Stimulated activated naive CD8-positive, alpha-beta T cell treated with anti-CD3 and anti-CD28 coated beads, Interleukin-15, Interleukin-2, amounts not matched to agents 100 ng/mL and 50 ng/mL, for 24 hours (primary cell): Measurements from ENCODE around the gene H6PD.

Experiments
- H3K27ac Mint-ChIP-seq: one replicate; pipeline ENCODE4 v1.8.0; 2021; ENCODE audit warnings: mild to moderate bottlenecking, mixed read lengths
- H3K27me3 Mint-ChIP-seq: one replicate; pipeline ENCODE4 v1.8.0; 2021; ENCODE audit warnings: mixed read lengths
- H3K36me3 Mint-ChIP-seq: one replicate; pipeline ENCODE4 v1.8.0; 2021; ENCODE audit warnings: low read depth, mixed read lengths
- H3K4me1 Mint-ChIP-seq: one replicate; pipeline ENCODE4 v1.8.0; 2021; ENCODE audit warnings: low read depth, mixed read lengths
- H3K4me3 Mint-ChIP-seq: one replicate; pipeline ENCODE4 v1.8.0; 2021; ENCODE audit warnings: mild to moderate bottlenecking, mixed read lengths
- H3K9me3 Mint-ChIP-seq: one replicate; pipeline ENCODE4 v1.8.0; 2021; ENCODE audit warnings: mixed read lengths

H6PD gene

GRCh38 chr1:9265968-9266367 lies 31.4 kb downstream of the H6PD start:
- no peak overlapping the region for H3K27ac Mint-ChIP-seq
- H3K4me1 Mint-ChIP-seq: no peaks in the 10 kb centered on the region
- H3K27me3 Mint-ChIP-seq: no peaks in the 10 kb centered on the region
- H3K9me3 Mint-ChIP-seq: peaks cover under 1% of the 10 kb centered on the region
- no peak overlapping the region for H3K4me3 Mint-ChIP-seq
- H3K36me3 Mint-ChIP-seq: no peaks in the 10 kb centered on the region

GRCh38 chr1:9267352-9267686 lies 32.7 kb downstream of the H6PD start:
- Mint-ChIP-seq H3K36me3 (no peaks in the 10 kb centered on the region), H3K4me3 (no peak overlapping the region), H3K27ac (no peak overlapping the region), H3K9me3 (no peaks in the 10 kb centered on the region), H3K4me1 (no peaks in the 10 kb centered on the region), H3K27me3 (no peaks in the 10 kb centered on the region)

GRCh38 chr1:9267827-9268581 lies 33.4 kb downstream of the H6PD start:
- Mint-ChIP-seq H3K36me3 (no peaks in the 10 kb centered on the region), H3K27ac (no peak overlapping the region), H3K27me3 (no peaks in the 10 kb centered on the region)

GRCh38 chr1:9269078-9269501 lies 34.5 kb downstream of the H6PD start:
- Mint-ChIP-seq H3K4me1 (no peaks in the 10 kb centered on the region), H3K27me3 (no peaks in the 10 kb centered on the region), H3K4me3 (no peak overlapping the region), H3K36me3 (no peaks in the 10 kb centered on the region), H3K9me3 (no peaks in the 10 kb centered on the region), H3K27ac (no peak overlapping the region)

More at GRCh38 chr1:9267827-9268581, 33.4 kb downstream of the H6PD start:
- Mint-ChIP-seq H3K9me3 (no peaks in the 10 kb centered on the region), H3K4me1 (no peaks in the 10 kb centered on the region), H3K4me3 (no peak overlapping the region)

GRCh38 chr1:9269721-9270120 lies 35.1 kb downstream of the H6PD start:
- H3K27me3 Mint-ChIP-seq: no peaks in the 10 kb centered on the region
- H3K27ac Mint-ChIP-seq: no peak overlapping the region
- H3K4me3 Mint-ChIP-seq: no peak overlapping the region
- no peaks in the 10 kb centered on the region for H3K4me1 Mint-ChIP-seq
- H3K36me3 Mint-ChIP-seq: no peaks in the 10 kb centered on the region
- no peaks in the 10 kb centered on the region for H3K9me3 Mint-ChIP-seq

GRCh38 chr1:9270290-9270883 lies 35.8 kb downstream of the H6PD start:
- peaks cover 2% of the 10 kb centered on the region for H3K27me3 Mint-ChIP-seq
- no peak overlapping the region for H3K27ac Mint-ChIP-seq
- no peaks in the 10 kb centered on the region for H3K36me3 Mint-ChIP-seq
- no peak overlapping the region for H3K4me3 Mint-ChIP-seq
- H3K9me3 Mint-ChIP-seq: no peaks in the 10 kb centered on the region
- peaks cover 4% of the 10 kb centered on the region for H3K4me1 Mint-ChIP-seq

GRCh38 chr1:9271283-9271682 lies 36.7 kb downstream of the H6PD start:
- Mint-ChIP-seq H3K27ac (no peak overlapping the region), H3K36me3 (no peaks in the 10 kb centered on the region), H3K9me3 (no peaks in the 10 kb centered on the region), H3K4me1 (peaks cover 13% of the 10 kb centered on the region), H3K4me3 (no peak overlapping the region), H3K27me3 (peaks cover 4% of the 10 kb centered on the region)

- no peaks in the 10 kb centered on the region for H3K36me3 Mint-ChIP-seq
- H3K27me3 Mint-ChIP-seq: peaks cover 4% of the 10 kb centered on the region
- peaks cover 13% of the 10 kb centered on the region for H3K4me1 Mint-ChIP-seq
- H3K27ac Mint-ChIP-seq: no peak overlapping the region
- no peak overlapping the region for H3K4me3 Mint-ChIP-seq
- H3K9me3 Mint-ChIP-seq: no peaks in the 10 kb centered on the region
Observed at GRCh38 chr1:9271861-9272595, 37.5 kb downstream of the H6PD start.

GRCh38 chr1:9273177-9273576 lies 38.6 kb downstream of the H6PD start:
- Mint-ChIP-seq H3K9me3 (no peaks in the 10 kb centered on the region), H3K27me3 (peaks cover 4% of the 10 kb centered on the region), H3K4me3 (no peak overlapping the region), H3K4me1 (peaks cover 13% of the 10 kb centered on the region), H3K27ac (no peak overlapping the region), H3K36me3 (no peaks in the 10 kb centered on the region)

GRCh38 chr1:9275161-9275560 lies 40.6 kb downstream of the H6PD start:
- H3K4me3 Mint-ChIP-seq: no peak overlapping the region
- H3K9me3 Mint-ChIP-seq: no peaks in the 10 kb centered on the region
- H3K27me3 Mint-ChIP-seq: peaks cover 4% of the 10 kb centered on the region
- H3K36me3 Mint-ChIP-seq: no peaks in the 10 kb centered on the region
- H3K4me1 Mint-ChIP-seq: peaks cover 31% of the 10 kb centered on the region
- H3K27ac Mint-ChIP-seq: peak overlapping the region; percentile 18

GRCh38 chr1:9275567-9276034 lies 41.0 kb downstream of the H6PD start:
- Mint-ChIP-seq H3K27me3 (peaks cover 4% of the 10 kb centered on the region), H3K4me3 (no peak overlapping the region), H3K9me3 (no peaks in the 10 kb centered on the region), H3K4me1 (peaks cover 35% of the 10 kb centered on the region), H3K36me3 (no peaks in the 10 kb centered on the region), H3K27ac (peak overlapping the region; percentile 18)

GRCh38 chr1:9278116-9278515 lies 43.5 kb downstream of the H6PD start:
- no peak overlapping the region for H3K4me3 Mint-ChIP-seq
- peaks cover 50% of the 10 kb centered on the region for H3K4me1 Mint-ChIP-seq
- no peaks in the 10 kb centered on the region for H3K9me3 Mint-ChIP-seq

GRCh38 chr1:9278585-9279153 lies 44.1 kb downstream of the H6PD start:
- peaks cover 55% of the 10 kb centered on the region for H3K4me1 Mint-ChIP-seq
- no peaks in the 10 kb centered on the region for H3K9me3 Mint-ChIP-seq
- no peak overlapping the region for H3K4me3 Mint-ChIP-seq
- no peak overlapping the region for H3K27ac Mint-ChIP-seq
- H3K36me3 Mint-ChIP-seq: no peaks in the 10 kb centered on the region
- peaks cover 9% of the 10 kb centered on the region for H3K27me3 Mint-ChIP-seq

More at GRCh38 chr1:9278116-9278515, 43.5 kb downstream of the H6PD start:
- no peak overlapping the region for H3K27ac Mint-ChIP-seq
- peaks cover 9% of the 10 kb centered on the region for H3K27me3 Mint-ChIP-seq
- H3K36me3 Mint-ChIP-seq: no peaks in the 10 kb centered on the region

- H3K27me3 Mint-ChIP-seq: peaks cover 9% of the 10 kb centered on the region
Observed at GRCh38 chr1:9279172-9279840, 44.7 kb downstream of the H6PD start.

More at GRCh38 chr1:9279172-9279840, 44.7 kb downstream of the H6PD start:
- Mint-ChIP-seq H3K9me3 (peaks cover 2% of the 10 kb centered on the region), H3K36me3 (no peaks in the 10 kb centered on the region), H3K4me1 (peaks cover 62% of the 10 kb centered on the region), H3K27ac (no peak overlapping the region), H3K4me3 (no peak overlapping the region)
